ENCODE results near the gene MICAL3. TPM values are rescaled to one million over a fixed set of nuclear protein-coding genes. Genes with fewer than 3 reads are reported as not detected.

The MICAL3 gene
- total RNA-seq, 2 experiments from 2014 or later: 21.9 to 22.5 TPM

DNA sequence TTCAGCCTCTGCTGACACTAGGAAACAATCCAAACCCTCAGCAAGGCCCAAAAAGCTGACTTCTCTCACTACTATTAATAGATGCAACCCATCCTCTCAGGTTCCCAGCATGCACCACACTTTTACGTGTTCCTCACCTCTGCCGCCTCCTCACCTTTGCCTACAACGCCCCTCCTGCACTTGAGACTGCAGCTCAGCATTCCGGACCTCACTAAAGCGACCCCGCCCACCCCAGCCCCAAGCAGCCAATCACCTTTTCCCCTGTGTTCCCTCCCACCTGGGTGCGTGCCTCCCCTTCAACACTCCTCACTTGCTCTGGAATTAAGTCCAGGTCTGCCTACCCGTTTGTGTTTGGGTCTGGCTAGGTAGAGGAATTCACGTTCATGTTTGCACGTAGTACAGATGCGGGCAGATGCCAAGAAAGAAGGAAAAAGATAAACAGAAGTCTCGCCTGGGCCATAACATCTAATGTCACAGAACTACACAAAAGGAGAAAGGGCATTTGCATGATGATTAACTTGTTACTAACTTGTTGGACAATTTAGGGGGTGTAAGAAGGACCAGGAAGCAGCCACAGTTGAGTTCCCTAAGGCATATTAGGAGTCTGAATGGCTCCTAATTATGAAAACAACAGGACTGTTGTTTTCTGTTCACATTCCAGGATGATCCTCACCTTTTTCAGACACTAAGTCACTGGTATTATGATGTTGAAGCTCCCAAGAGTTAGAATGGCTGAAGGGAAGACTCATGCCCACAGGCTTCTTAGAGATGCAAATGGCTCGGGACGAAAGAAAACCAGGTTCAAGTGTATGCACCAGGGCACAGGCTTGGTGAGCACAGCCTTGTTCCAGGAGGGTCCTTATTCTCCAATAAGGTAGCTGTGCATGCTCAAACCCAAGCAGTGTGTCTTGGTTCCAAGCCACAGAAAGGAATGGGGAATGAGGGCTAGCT, 102.2 kb downstream of the MICAL3 start:
- ChIA-PET CTCF (no interaction called here), POLR2A (no interaction called here)
- H3K36me3 Mint-ChIP-seq (ENCODE audit: low read depth): no peaks in the 10 kb centered on the region
- no peak overlapping the region for H3K27ac Mint-ChIP-seq
- intact Hi-C loops (cut with DNase I, micrococcal nuclease): no loop called here
- no peaks in the 10 kb centered on the region for H3K27me3 Mint-ChIP-seq
- H3K4me1 Mint-ChIP-seq: peaks cover 12% of the 10 kb centered on the region
- no peaks in the 10 kb centered on the region for H3K9me3 Mint-ChIP-seq (ENCODE audit: low read depth)
- no peak for DNase-seq
- H3K4me3 Mint-ChIP-seq: no peak overlapping the region
- no peak for ATAC-seq

GRCh38 chr22:17920992-17921650, 103.2 kb downstream of the MICAL3 start:
- Mint-ChIP-seq H3K27ac (no peak overlapping the region), H3K4me1 (peaks cover 12% of the 10 kb centered on the region), H3K27me3 (no peaks in the 10 kb centered on the region), H3K36me3 (ENCODE audit: low read depth) (no peaks in the 10 kb centered on the region), H3K4me3 (no peak overlapping the region), H3K9me3 (ENCODE audit: low read depth) (no peaks in the 10 kb centered on the region)
- DNase-seq (no peak), ATAC-seq (no peak)
- POLR2A ChIA-PET: no interaction called here
- CTCF ChIA-PET: interaction anchor here (0.6 to 1.2 kb wide), 2 partner anchors 11 to 21 kb away, joined by 3 read pairs; no protein-coding TSS in a partner anchor
- intact Hi-C loops (cut with DNase I, micrococcal nuclease): no loop called here

GRCh38 chr22:17920145-17920605, 104.2 kb downstream of the MICAL3 start:
- no peaks in the 10 kb centered on the region for H3K27me3 Mint-ChIP-seq
- H3K4me3 Mint-ChIP-seq: no peak overlapping the region
- no peaks in the 10 kb centered on the region for H3K9me3 Mint-ChIP-seq (ENCODE audit: low read depth)
- peaks cover 12% of the 10 kb centered on the region for H3K4me1 Mint-ChIP-seq
- DNase-seq (peak; percentile 7), ATAC-seq (no peak)
- ChIA-PET CTCF (interaction anchor here (1.2 kb wide), 2 partner anchors 11 to 22 kb away, joined by 3 to 4 read pairs; no protein-coding TSS in a partner anchor), POLR2A (no interaction called here)
- intact Hi-C loops (cut with DNase I, micrococcal nuclease): no loop called here
- H3K36me3 Mint-ChIP-seq (ENCODE audit: low read depth): no peaks in the 10 kb centered on the region
- H3K27ac Mint-ChIP-seq: no peak overlapping the region

- Mint-ChIP-seq H3K4me1 (peaks cover 12% of the 10 kb centered on the region), H3K27ac (no peak overlapping the region), H3K9me3 (ENCODE audit: low read depth) (no peaks in the 10 kb centered on the region), H3K4me3 (no peak overlapping the region), H3K36me3 (ENCODE audit: low read depth) (no peaks in the 10 kb centered on the region), H3K27me3 (no peaks in the 10 kb centered on the region)
- ATAC-seq (no peak), DNase-seq (no peak)
- intact Hi-C loops (cut with DNase I, micrococcal nuclease): no loop called here
- ChIA-PET POLR2A (no interaction called here), CTCF (interaction anchor here (1.2 kb wide), 1 partner anchor 10 kb away, joined by 4 read pairs; no protein-coding TSS in a partner anchor)
Observed at GRCh38 chr22:17919276-17920144, 104.9 kb downstream of the MICAL3 start.

- H3K4me3 Mint-ChIP-seq: no peak overlapping the region
- POLR2A ChIA-PET: no interaction called here
- CTCF ChIA-PET: no interaction called here
- H3K9me3 Mint-ChIP-seq (ENCODE audit: low read depth): no peaks in the 10 kb centered on the region
- peaks cover 12% of the 10 kb centered on the region for H3K4me1 Mint-ChIP-seq
- H3K27ac Mint-ChIP-seq: no peak overlapping the region
- no peak for ATAC-seq
- no peaks in the 10 kb centered on the region for H3K36me3 Mint-ChIP-seq (ENCODE audit: low read depth)
- H3K27me3 Mint-ChIP-seq: no peaks in the 10 kb centered on the region
- no peak for DNase-seq
- intact Hi-C loops (cut with DNase I, micrococcal nuclease): no loop called here
Observed at GRCh38 chr22:17918840-17919239, 105.5 kb downstream of the MICAL3 start.

- H3K36me3 Mint-ChIP-seq (ENCODE audit: low read depth): no peaks in the 10 kb centered on the region
Observed at GRCh38 chr22:17917490-17917983, 106.8 kb downstream of the MICAL3 start.

GRCh38 chr22:17916226-17916889, 108.0 kb downstream of the MICAL3 start:
- DNase-seq (no peak), ATAC-seq (no peak)
- intact Hi-C loops (cut with DNase I, micrococcal nuclease): no loop called here
- Mint-ChIP-seq H3K4me3 (no peak overlapping the region), H3K9me3 (ENCODE audit: low read depth) (no peaks in the 10 kb centered on the region), H3K4me1 (peaks cover 12% of the 10 kb centered on the region), H3K27ac (no peak overlapping the region), H3K27me3 (no peaks in the 10 kb centered on the region), H3K36me3 (ENCODE audit: low read depth) (no peaks in the 10 kb centered on the region)
- CTCF ChIA-PET: interaction anchor here (0.6 to 1.4 kb wide), 2 partner anchors 86 to 160 kb away, joined by 3 to 4 read pairs; no protein-coding TSS in a partner anchor
- POLR2A ChIA-PET: no interaction called here

More at GRCh38 chr22:17917490-17917983, 106.8 kb downstream of the MICAL3 start:
- Mint-ChIP-seq H3K27ac (no peak overlapping the region), H3K9me3 (ENCODE audit: low read depth) (no peaks in the 10 kb centered on the region), H3K4me3 (no peak overlapping the region), H3K4me1 (peaks cover 12% of the 10 kb centered on the region), H3K27me3 (no peaks in the 10 kb centered on the region)
- CTCF ChIA-PET: interaction anchor here (1.4 kb wide), 1 partner anchor 158 kb away, joined by 4 read pairs; no protein-coding TSS in a partner anchor
- DNase-seq: no peak
- POLR2A ChIA-PET: no interaction called here
- ATAC-seq: no peak
- intact Hi-C loops (cut with DNase I, micrococcal nuclease): no loop called here

GRCh38 chr22:17915676-17916075, 108.7 kb downstream of the MICAL3 start:
- ChIA-PET CTCF (no interaction called here), POLR2A (no interaction called here)
- no peaks in the 10 kb centered on the region for H3K36me3 Mint-ChIP-seq (ENCODE audit: low read depth)
- H3K4me1 Mint-ChIP-seq: peaks cover 7% of the 10 kb centered on the region
- intact Hi-C loops (cut with DNase I, micrococcal nuclease): no loop called here
- no peak overlapping the region for H3K27ac Mint-ChIP-seq
- DNase-seq (no peak), ATAC-seq (no peak)
- H3K9me3 Mint-ChIP-seq (ENCODE audit: low read depth): no peaks in the 10 kb centered on the region
- H3K4me3 Mint-ChIP-seq: no peak overlapping the region
- no peaks in the 10 kb centered on the region for H3K27me3 Mint-ChIP-seq

- intact Hi-C loops (cut with DNase I, micrococcal nuclease): no loop called here
- ATAC-seq (no peak), DNase-seq (no peak)
- ChIA-PET CTCF (no interaction called here), POLR2A (no interaction called here)
- Mint-ChIP-seq H3K4me3 (no peak overlapping the region), H3K27me3 (no peaks in the 10 kb centered on the region), H3K9me3 (ENCODE audit: low read depth) (no peaks in the 10 kb centered on the region), H3K27ac (no peak overlapping the region), H3K4me1 (peaks cover 2% of the 10 kb centered on the region), H3K36me3 (ENCODE audit: low read depth) (no peaks in the 10 kb centered on the region)
Observed at GRCh38 chr22:17915188-17915587, 109.2 kb downstream of the MICAL3 start.

DNA sequence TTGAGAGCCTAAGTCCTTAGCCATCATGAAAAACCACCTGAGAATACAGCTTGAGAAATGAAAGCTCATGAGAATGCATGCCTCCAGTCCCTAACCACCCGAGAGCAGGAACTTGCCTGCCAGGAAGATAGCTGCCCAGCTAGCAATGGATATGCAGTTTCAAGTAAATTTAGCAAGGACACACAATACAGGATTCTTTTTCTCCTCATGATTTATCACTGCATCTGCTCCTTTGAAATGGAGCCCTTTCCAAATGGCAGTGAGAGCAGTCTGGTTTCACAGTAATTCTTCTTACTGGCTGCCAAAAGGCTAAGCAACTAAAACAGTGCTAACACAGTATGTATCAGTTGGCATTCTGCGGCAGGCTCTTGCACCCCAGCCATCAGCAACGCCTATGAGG, 109.9 kb downstream of the MICAL3 start:
- DNase-seq (no peak), ATAC-seq (no peak)
- intact Hi-C loops (cut with DNase I, micrococcal nuclease): no loop called here
- Mint-ChIP-seq H3K4me3 (no peak overlapping the region), H3K36me3 (ENCODE audit: low read depth) (no peaks in the 10 kb centered on the region), H3K27ac (no peak overlapping the region), H3K4me1 (peaks cover 2% of the 10 kb centered on the region), H3K27me3 (no peaks in the 10 kb centered on the region), H3K9me3 (ENCODE audit: low read depth) (no peaks in the 10 kb centered on the region)
- CTCF ChIA-PET: no interaction called here
- POLR2A ChIA-PET: no interaction called here
